Neural progenitor cell (in vitro differentiated cells): ENCODE results near the gene A2M. TPM values are rescaled to one million over a fixed set of nuclear protein-coding genes. Genes with fewer than 3 reads are reported as not detected.

Experiments used
- DNase-seq: peaks from one replicate; pipeline ENCODE4 v3.0.0-alpha.2; 2016; ENCODE audit warnings: low spot score
- H2AFZ ChIP-seq: fragments of 200-600 bp; sonication (generic); replicated peaks from 2 replicates; pipeline ENCODE4 v1.6.1; 2016; ENCODE audit warnings: antibody characterized with exemption
- H3F3A ChIP-seq: fragments of 200-600 bp; sonication (generic); 2 replicates; pipeline ENCODE4 v1.6.1; 2016; ENCODE audit warnings: antibody characterized with exemption, low read depth
- H3K27ac ChIP-seq: fragments of 200-600 bp; sonication (generic); 2 replicates; pipeline ENCODE4 v1.5.1; 2016; ENCODE audit warnings: mild to moderate bottlenecking
- H3K27me3 ChIP-seq: fragments of 200-600 bp; sonication (generic); 2 replicates; pipeline ENCODE4 v1.6.1; 2016; ENCODE audit warnings: mild to moderate bottlenecking, moderate library complexity
- H3K36me3 ChIP-seq: fragments of 200-600 bp; sonication (generic); 2 replicates; pipeline ENCODE4 v1.5.1; 2016
- H3K4me1 ChIP-seq: fragments of 200-600 bp; sonication (generic); 2 replicates; pipeline ENCODE4 v1.6.1; 2016; ENCODE audit warnings: mixed run types
- H3K4me2 ChIP-seq: fragments of 200-600 bp; sonication (generic); 2 replicates; pipeline ENCODE4 v1.6.1; 2016
- H3K4me3 ChIP-seq: fragments of 200-600 bp; sonication (generic); 2 replicates; pipeline ENCODE4 v1.5.1; 2016
- H3K79me2 ChIP-seq: fragments of 200-600 bp; sonication (generic); 2 replicates; pipeline ENCODE4 v1.6.1; 2016; ENCODE audit warnings: low read depth
- H3K9ac ChIP-seq: fragments of 200-600 bp; sonication (generic); 2 replicates; pipeline ENCODE4 v1.6.1; 2016
- H3K9me3 ChIP-seq: fragments of 200-600 bp; sonication (generic); 2 replicates; pipeline ENCODE4 v1.5.1; 2016; ENCODE audit warnings: low read depth
- H4K20me1 ChIP-seq: fragments of 200-600 bp; sonication (generic); 2 replicates; pipeline ENCODE4 v1.6.1; 2016; ENCODE audit warnings: low read depth
- H3K27ac Mint-ChIP-seq: 3 replicates; pipeline ENCODE4 v1.8.0; 2021; ENCODE audit warnings: mixed read lengths
- H3K27me3 Mint-ChIP-seq: 2 replicates; pipeline ENCODE4 v1.8.0; 2022; ENCODE audit warnings: low read depth, mild to moderate bottlenecking, inconsistent platforms, moderate library complexity, mixed read lengths; ENCODE audit not compliant: insufficient read depth
- H3K36me3 Mint-ChIP-seq: 3 replicates; pipeline ENCODE4 v1.8.0; 2021; ENCODE audit warnings: mixed read lengths
- H3K4me1 Mint-ChIP-seq: 3 replicates; pipeline ENCODE4 v1.8.0; 2021; ENCODE audit warnings: mixed read lengths
- H3K4me3 Mint-ChIP-seq: 3 replicates; pipeline ENCODE4 v1.8.0; 2021; ENCODE audit warnings: mild to moderate bottlenecking, moderate library complexity, mixed read lengths
- H3K9me3 Mint-ChIP-seq: 3 replicates; pipeline ENCODE4 v1.8.0; 2020; ENCODE audit warnings: mixed read lengths
- CTCF ChIP-seq: fragments of 200-600 bp; sonication (generic); IDR thresholded peaks from 2 replicates; pipeline ENCODE4 v1.5.1; 2017; ENCODE audit warnings: antibody characterized with exemption, mild to moderate bottlenecking
- EZH2 ChIP-seq: fragments of 200-600 bp; sonication (generic); IDR thresholded peaks from 2 replicates; pipeline ENCODE4 v1.6.1; 2017; ENCODE audit warnings: antibody characterized with exemption, mild to moderate bottlenecking, moderate library complexity
- EZH2phosphoT487 ChIP-seq: fragments of 200-600 bp; sonication (generic); IDR thresholded peaks from 2 replicates; pipeline ENCODE4 v1.6.1; 2017; ENCODE audit warnings: antibody characterized with exemption
- total RNA-seq: library from RNA; depleted of rRNA; stranded (reverse); fragments of >200 nt; gene quantifications from 2 replicates; pipeline ENCODE4 v1.2.3, GENCODE V29; 2015; ENCODE audit warnings: low replicate concordance

A2M gene
- total RNA-seq, 1 donor from 2014 or later, result not detected

- no peak overlapping the region for H3K27ac ChIP-seq
- no peaks in the 10 kb centered on the region for H4K20me1 ChIP-seq
- no peak overlapping the region for H3K4me2 ChIP-seq
- Mint-ChIP-seq H3K27ac (no peak overlapping the region), H3K9me3 (peaks cover 9% of the 10 kb centered on the region), H3K27me3 (no peaks in the 10 kb centered on the region), H3K4me1 (no peaks in the 10 kb centered on the region), H3K36me3 (peaks cover 2% of the 10 kb centered on the region), H3K4me3 (no peak overlapping the region)
- no peak overlapping the region for H3K4me3 ChIP-seq
- no peak overlapping the region for H3K9ac ChIP-seq
- H3K9me3 ChIP-seq, result peaks cover 10% of the 10 kb centered on the region
- DNase-seq, result no peak
- no peak for TF ChIP-seq EZH2
- no peak for TF ChIP-seq EZH2phosphoT487
- no peak for TF ChIP-seq CTCF
- H3K36me3 ChIP-seq, result no peaks in the 10 kb centered on the region
- H3K79me2 ChIP-seq, result no peaks in the 10 kb centered on the region
- H3K27me3 ChIP-seq, result no peaks in the 10 kb centered on the region
- H2AFZ ChIP-seq, result no peak overlapping the region
- H3K4me1 ChIP-seq, result no peaks in the 10 kb centered on the region
- H3F3A ChIP-seq, result no peaks in the 10 kb centered on the region
Measured at GRCh38 chr12:9087087-9087835, 28.5 kb downstream of the A2M start.

- H3K9ac ChIP-seq, result no peak overlapping the region
- no peaks in the 10 kb centered on the region for H3K4me1 ChIP-seq
- no peak overlapping the region for H3K4me2 ChIP-seq
- no peaks in the 10 kb centered on the region for H3K27me3 ChIP-seq
- H3K4me3 ChIP-seq, result no peak overlapping the region
- no peaks in the 10 kb centered on the region for H3K36me3 ChIP-seq
- Mint-ChIP-seq H3K4me1 (no peaks in the 10 kb centered on the region), H3K4me3 (no peak overlapping the region), H3K27ac (no peak overlapping the region), H3K36me3 (peaks cover 2% of the 10 kb centered on the region), H3K9me3 (peaks cover 16% of the 10 kb centered on the region), H3K27me3 (no peaks in the 10 kb centered on the region)
- H3K79me2 ChIP-seq, result no peaks in the 10 kb centered on the region
- no peak overlapping the region for H3K27ac ChIP-seq
- no peak overlapping the region for H2AFZ ChIP-seq
- no peaks in the 10 kb centered on the region for H3F3A ChIP-seq
- H3K9me3 ChIP-seq, result peaks cover 10% of the 10 kb centered on the region
- TF ChIP-seq EZH2, result no peak
- TF ChIP-seq CTCF, result no peak
- no peak for TF ChIP-seq EZH2phosphoT487
- H4K20me1 ChIP-seq, result no peaks in the 10 kb centered on the region
- no peak for DNase-seq
Measured at GRCh38 chr12:9086087-9086486, 29.6 kb downstream of the A2M start.

- no peaks in the 10 kb centered on the region for H4K20me1 ChIP-seq
- no peak overlapping the region for H3K4me2 ChIP-seq
- peaks cover 10% of the 10 kb centered on the region for H3K9me3 ChIP-seq
- H3K27ac Mint-ChIP-seq, result no peak overlapping the region
- no peak overlapping the region for H3K4me3 ChIP-seq
- H3K27ac ChIP-seq, result no peak overlapping the region
- H3K9ac ChIP-seq, result no peak overlapping the region
- no peak overlapping the region for H3K4me3 Mint-ChIP-seq
- no peak for DNase-seq
- no peaks in the 10 kb centered on the region for H3K27me3 Mint-ChIP-seq
- no peaks in the 10 kb centered on the region for H3K4me1 Mint-ChIP-seq
- H2AFZ ChIP-seq, result no peak overlapping the region
- peaks cover 2% of the 10 kb centered on the region for H3K36me3 Mint-ChIP-seq
- H3K9me3 Mint-ChIP-seq, result peaks cover 16% of the 10 kb centered on the region
- H3F3A ChIP-seq, result no peaks in the 10 kb centered on the region
- H3K4me1 ChIP-seq, result no peaks in the 10 kb centered on the region
- TF ChIP-seq EZH2phosphoT487, result no peak
- TF ChIP-seq CTCF, result no peak
- TF ChIP-seq EZH2, result no peak
- no peaks in the 10 kb centered on the region for H3K36me3 ChIP-seq
- no peaks in the 10 kb centered on the region for H3K79me2 ChIP-seq
- no peaks in the 10 kb centered on the region for H3K27me3 ChIP-seq
Measured at GRCh38 chr12:9084417-9084816, 31.3 kb downstream of the A2M start.
